A549 (cell line): ENCODE measurements around the gene PPP2R5E.

Source experiments
- BHLHE40 ChIP-seq: IDR thresholded peaks from 2 replicates; pipeline ENCODE4 v1.6.1; 2012; ENCODE audit warnings: low read depth, low read length, inconsistent platforms
- CEBPB ChIP-seq, 2 experiments: fragments of >200 bp in 1 of 2; sonication (Bioruptor Twin) in 1 of 2; formaldehyde crosslinking in 1 of 2; IDR thresholded peaks; 2 replicates each; pipeline ENCODE4 v1.6.1; 2012 to 2016
- EP300 ChIP-seq, 2 experiments: fragments of >200 bp; sonication (Bioruptor Twin); formaldehyde crosslinking; IDR thresholded peaks; 2 replicates in 1 of 2; 3 replicates in 1 of 2; pipeline ENCODE4 v1.6.1; 2016 to 2017
- KDM1A ChIP-seq: fragments of 200-600 bp; sonication (generic); IDR thresholded peaks from 2 replicates; pipeline ENCODE4 v1.6.1; 2016; ENCODE audit warnings: low read depth, mild to moderate bottlenecking
- MAFK ChIP-seq: fragments of 450-650 bp; IDR thresholded peaks from 2 replicates; pipeline ENCODE4 v1.6.1; 2014; ENCODE audit not compliant: partially characterized antibody
- TF ChIP-seq, protein P1 (sequence below): fragments of >200 bp; sonication (Bioruptor Twin); formaldehyde crosslinking; IDR thresholded peaks from 3 replicates; pipeline ENCODE4 v1.5.1; 2016
- TF ChIP-seq, protein P2 (sequence below): IDR thresholded peaks from 2 replicates; pipeline ENCODE4 v1.6.1; 2012
- TF ChIP-seq, protein P3 (sequence below): fragments of 200-600 bp; sonication (generic); IDR thresholded peaks from 2 replicates; pipeline ENCODE4 v1.6.1; 2016; ENCODE audit warnings: antibody characterized with exemption, mild to moderate bottlenecking, moderate library complexity

DNA sequence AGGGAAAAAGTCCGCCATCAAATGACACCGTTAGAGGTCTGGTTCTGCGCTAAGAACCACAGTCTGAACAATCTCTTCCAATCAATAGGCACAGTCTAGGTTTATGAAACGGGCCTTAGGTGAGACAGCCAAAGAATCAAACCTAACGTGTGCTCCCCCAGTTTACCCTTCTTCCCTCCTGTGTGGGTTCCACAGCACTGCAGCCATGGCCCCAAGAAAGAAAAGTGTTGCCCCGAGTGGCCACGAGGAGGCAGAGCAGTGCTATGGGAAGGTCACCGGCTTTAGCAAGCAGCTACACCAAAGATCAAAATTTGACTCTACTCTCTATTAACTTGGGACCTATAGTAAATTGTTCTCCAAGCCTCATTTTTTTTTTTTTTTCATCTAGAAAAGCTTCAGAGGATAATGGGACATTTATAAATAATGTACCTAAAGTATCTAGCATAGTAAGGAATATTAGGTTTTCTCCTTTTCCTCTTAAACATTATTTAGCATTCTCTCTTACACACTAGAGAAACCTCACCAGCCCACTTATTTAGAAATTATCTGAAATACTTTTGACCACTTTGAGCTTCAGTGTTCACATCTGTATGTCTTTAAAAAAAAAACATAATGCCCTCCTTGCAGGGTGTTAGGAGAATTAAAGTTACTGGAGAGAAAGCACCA is 154.3 kb downstream of the PPP2R5E start:
- TF ChIP-seq, protein P1, sequence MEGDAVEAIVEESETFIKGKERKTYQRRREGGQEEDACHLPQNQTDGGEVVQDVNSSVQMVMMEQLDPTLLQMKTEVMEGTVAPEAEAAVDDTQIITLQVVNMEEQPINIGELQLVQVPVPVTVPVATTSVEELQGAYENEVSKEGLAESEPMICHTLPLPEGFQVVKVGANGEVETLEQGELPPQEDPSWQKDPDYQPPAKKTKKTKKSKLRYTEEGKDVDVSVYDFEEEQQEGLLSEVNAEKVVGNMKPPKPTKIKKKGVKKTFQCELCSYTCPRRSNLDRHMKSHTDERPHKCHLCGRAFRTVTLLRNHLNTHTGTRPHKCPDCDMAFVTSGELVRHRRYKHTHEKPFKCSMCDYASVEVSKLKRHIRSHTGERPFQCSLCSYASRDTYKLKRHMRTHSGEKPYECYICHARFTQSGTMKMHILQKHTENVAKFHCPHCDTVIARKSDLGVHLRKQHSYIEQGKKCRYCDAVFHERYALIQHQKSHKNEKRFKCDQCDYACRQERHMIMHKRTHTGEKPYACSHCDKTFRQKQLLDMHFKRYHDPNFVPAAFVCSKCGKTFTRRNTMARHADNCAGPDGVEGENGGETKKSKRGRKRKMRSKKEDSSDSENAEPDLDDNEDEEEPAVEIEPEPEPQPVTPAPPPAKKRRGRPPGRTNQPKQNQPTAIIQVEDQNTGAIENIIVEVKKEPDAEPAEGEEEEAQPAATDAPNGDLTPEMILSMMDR = peak; percentile 86
- TF ChIP-seq, protein P2, sequence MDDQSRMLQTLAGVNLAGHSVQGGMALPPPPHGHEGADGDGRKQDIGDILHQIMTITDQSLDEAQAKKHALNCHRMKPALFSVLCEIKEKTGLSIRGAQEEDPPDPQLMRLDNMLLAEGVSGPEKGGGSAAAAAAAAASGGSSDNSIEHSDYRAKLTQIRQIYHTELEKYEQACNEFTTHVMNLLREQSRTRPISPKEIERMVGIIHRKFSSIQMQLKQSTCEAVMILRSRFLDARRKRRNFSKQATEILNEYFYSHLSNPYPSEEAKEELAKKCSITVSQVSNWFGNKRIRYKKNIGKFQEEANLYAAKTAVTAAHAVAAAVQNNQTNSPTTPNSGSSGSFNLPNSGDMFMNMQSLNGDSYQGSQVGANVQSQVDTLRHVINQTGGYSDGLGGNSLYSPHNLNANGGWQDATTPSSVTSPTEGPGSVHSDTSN = no peak
- no peak for TF ChIP-seq EP300 (IDR thresholded peaks at IDR 0.05)
- TF ChIP-seq CEBPB (IDR thresholded peaks at IDR 0.05) = no peak
- TF ChIP-seq KDM1A = no peak
- TF ChIP-seq, protein P3, sequence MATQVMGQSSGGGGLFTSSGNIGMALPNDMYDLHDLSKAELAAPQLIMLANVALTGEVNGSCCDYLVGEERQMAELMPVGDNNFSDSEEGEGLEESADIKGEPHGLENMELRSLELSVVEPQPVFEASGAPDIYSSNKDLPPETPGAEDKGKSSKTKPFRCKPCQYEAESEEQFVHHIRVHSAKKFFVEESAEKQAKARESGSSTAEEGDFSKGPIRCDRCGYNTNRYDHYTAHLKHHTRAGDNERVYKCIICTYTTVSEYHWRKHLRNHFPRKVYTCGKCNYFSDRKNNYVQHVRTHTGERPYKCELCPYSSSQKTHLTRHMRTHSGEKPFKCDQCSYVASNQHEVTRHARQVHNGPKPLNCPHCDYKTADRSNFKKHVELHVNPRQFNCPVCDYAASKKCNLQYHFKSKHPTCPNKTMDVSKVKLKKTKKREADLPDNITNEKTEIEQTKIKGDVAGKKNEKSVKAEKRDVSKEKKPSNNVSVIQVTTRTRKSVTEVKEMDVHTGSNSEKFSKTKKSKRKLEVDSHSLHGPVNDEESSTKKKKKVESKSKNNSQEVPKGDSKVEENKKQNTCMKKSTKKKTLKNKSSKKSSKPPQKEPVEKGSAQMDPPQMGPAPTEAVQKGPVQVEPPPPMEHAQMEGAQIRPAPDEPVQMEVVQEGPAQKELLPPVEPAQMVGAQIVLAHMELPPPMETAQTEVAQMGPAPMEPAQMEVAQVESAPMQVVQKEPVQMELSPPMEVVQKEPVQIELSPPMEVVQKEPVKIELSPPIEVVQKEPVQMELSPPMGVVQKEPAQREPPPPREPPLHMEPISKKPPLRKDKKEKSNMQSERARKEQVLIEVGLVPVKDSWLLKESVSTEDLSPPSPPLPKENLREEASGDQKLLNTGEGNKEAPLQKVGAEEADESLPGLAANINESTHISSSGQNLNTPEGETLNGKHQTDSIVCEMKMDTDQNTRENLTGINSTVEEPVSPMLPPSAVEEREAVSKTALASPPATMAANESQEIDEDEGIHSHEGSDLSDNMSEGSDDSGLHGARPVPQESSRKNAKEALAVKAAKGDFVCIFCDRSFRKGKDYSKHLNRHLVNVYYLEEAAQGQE = no peak
- no peak for TF ChIP-seq MAFK
- no peak for TF ChIP-seq BHLHE40
